SKM-1 treated with dmso at 0.1 percent for 144 hours (cell line): Measurements from ENCODE around the gene QARS1.

Experiments used
- DNase-seq: peaks from one replicate; lab custom pipeline; 2025; ENCODE audit not compliant: unreplicated experiment; lab: John Stamatoyannopoulos, UW

Gene QARS1

DNA sequence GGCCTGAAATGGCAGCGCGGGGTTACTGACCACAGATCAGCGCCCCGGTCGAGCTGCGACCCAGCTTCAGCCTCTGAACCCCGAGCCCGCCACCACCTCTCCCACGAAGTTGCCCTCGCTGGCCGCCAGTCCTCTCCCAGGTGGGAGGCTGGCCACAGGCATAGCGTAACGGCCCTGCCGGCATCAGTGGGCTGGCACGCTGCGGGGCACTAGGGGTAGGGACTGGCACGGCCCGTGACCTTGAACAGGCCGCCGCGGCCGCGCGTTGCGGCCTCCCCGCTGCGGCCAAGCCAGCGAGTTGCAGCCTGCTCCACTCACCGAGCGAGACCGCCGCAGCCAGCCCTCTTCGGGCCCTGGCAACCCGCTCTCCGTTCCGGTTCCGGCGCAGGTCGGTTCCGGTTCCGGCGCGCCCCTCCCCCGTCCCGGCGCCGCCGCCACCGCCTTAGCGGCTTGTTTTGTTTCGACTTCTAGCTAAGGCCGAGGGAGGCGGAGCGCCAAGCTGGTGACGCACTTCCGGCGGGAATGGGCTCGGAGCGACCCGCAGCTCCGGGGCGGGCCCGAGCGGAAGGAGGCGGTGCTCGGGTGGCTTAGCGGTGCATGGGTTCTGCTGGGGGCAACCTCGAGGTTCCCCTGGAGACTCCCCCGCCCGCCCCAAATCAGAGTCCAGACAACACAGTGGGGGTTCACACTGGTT, 16.0 kb upstream of the QARS1 start, which contains the start of gene USP19:
Gene USP19, minus strand, starts transcription at position 386 of the 694 bp plus-strand sequence. CDS start 1,678 bp downstream, outside the sequence.
- peak; percentile 87 for DNase-seq

- no peak for DNase-seq
These were observed 15.5 kb upstream of the QARS1 start for GRCh38 chr3:49120096-49120437.

DNA sequence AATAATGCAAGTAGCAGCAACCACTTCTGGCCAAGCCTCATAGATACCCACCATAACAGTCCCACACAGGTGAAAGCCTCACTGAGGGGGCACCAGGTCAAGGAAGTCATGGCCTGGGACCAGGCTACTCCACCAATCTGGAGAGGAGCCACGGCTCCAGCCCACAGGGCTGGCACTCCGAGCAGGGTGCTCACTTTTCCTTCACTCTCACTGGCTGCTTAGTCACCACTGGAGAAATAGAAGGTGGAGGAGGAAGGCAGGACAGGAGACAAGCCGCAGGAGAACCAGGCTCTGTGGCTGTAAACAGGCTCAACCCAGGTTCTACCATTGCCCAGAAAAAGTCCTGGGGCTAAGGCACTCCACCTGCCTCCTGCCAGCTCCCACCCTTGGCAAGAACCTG, 14.9 kb upstream of the QARS1 start:
- no peak for DNase-seq

GRCh38 chr3:49119036-49119435, 14.5 kb upstream of the QARS1 start:
- no peak for DNase-seq

- no peak for DNase-seq
These were observed 7.7 kb upstream of the QARS1 start for GRCh38 chr3:49112262-49112661.

- DNase-seq, result no peak
These were observed 6.8 kb upstream of the QARS1 start for GRCh38 chr3:49111347-49111746.

- DNase-seq, result no peak
These were observed 6.2 kb upstream of the QARS1 start for GRCh38 chr3:49110780-49111179.

DNA sequence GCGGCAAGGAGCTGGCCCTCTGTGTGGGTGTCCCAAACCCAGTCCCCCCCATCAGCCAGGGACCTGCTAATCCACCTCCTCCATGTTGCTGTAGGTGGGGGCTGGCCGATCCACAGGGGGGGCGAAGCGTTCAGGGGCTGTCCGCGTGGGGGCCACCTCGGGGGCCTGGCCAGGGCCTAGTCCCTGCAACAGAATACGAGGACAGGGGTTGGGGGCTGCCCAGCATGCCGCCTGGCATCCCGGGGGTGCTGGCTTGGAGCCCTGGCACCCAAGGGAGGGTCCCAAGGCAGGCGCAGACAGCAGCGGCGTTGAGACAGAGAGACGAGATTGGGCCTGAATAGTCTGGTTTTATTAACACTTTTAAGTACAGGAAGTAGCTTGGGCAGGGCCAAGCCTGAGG, 3.8 kb upstream of the QARS1 start:
- no peak for DNase-seq

- DNase-seq, result no peak
These were observed 518 bp downstream of the QARS1 start for GRCh38 chr3:49104052-49104426.

DNA sequence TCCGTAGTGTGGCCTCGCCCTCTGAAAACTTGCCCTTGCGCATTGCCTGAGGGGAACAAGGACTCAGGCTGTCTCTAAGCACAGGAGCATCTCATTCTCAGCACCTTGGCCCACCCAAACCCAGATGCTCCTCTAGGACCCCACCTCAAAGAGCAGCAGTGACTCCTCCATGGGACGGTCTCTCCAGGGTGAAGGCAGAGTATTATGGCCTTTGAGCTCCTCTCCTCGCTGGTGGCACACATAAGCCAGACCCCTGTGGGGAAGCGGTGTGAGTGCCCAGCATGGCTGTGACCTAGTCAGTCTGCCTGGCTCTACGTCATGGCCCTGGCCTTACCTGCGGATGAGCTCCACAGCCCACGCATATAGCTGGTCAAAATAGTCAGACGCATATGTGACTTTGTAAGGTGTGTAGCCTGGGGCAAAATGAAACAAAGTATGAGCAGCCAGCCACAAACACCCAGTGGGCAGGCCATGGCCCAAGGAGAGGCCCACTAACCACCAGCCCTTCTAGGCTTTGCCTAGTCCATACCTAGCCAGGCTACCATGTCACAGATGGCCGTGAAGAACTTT, 4.4 kb downstream of the QARS1 start:
- DNase-seq, result no peak

GRCh38 chr3:49098910-49099630, 5.5 kb downstream of the QARS1 start:
- DNase-seq, result no peak

DNA sequence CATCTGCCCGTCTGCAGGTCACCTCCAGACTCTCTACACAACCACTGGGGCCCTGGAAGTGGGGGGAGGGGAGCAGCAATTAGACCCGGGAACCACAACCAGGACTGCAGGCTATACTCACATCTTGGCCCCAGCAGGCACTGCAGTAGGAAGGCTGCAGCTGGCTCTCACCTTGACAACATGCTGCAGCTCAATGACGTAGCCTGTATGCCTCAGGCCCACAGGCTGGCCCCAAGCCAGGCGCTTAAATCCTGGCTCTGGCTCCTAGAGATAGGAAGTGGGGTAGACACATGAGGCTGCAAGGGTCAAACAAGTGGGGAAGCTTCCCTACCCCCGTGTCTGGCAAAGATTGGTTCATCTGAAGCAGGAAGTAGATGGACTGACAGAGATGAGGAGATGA, 6.1 kb downstream of the QARS1 start:
- DNase-seq, result no peak

DNA sequence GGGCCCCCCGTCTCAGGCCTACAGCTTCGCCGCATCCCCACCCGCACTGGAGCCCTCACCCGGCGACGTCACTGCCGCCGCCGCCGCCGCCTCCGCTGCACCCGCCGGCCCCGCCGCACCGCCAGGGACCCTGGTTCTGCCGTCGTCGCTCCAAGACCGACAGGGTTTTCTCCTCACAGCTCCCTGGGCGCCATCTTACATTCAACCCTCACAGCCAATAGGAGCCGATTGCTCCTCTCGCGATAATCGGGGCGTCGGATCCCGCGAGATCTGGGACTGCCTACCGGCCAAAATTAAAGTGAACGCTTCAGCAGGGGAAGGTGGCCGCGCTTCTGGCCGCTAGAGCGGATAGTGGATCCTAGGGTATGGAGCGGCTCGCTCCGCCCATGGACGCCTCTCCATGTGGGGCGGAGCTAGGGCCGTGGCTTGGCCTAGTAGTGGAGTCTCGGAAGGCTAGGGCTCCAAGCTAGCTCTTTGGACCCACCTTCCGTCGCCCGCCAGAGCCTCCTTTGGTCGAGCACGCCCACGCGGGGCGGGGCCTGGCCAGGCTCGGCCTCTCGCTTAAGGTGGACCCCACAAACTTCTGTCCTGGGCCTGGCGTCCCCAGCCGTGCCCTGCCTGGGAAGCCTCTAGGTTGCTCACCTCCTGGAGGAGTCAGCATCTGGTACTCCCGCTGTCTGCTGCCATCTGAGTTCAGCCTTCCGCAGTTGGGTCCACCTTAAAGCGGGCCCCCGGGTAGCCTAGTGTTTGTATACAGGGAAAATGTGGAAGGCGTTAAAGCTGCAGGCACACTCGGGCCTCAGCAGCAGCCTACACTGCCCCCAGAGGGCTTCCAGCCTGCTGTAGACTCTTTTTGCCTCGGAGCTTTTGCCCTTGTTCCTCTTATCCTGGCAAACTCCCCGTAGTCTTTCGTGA, 10.4 kb downstream of the QARS1 start, which contains the start of gene QRICH1:
Gene QRICH1, minus strand, starts transcription at position 219 of the 915 bp plus-strand sequence. CDS start 17,054 bp downstream, outside the sequence.
- peak; percentile 98 for DNase-seq

GRCh38 chr3:49092938-49093852, 11.4 kb downstream of the QARS1 start:
- DNase-seq, result peak; percentile 65

- DNase-seq, result no peak
These were observed 23.1 kb downstream of the QARS1 start for GRCh38 chr3:49081429-49081828.

DNA sequence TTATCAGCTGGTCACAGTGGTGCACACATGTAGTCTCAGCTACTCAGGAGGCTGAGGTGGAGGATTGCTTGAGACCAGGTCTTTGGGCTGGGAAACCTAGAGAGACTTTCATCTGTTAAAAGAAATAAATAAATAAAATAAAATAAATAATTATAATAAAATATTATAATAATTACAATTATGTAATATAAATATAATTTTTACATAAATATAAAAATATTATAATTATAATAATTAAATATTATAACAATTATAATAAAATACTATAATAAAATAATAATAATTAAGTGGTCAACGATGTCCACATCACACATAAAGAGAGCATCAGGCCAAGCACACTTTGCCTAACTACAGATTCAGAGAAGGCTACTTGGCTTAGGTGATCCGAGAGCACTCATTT, 25.3 kb downstream of the QARS1 start:
- no peak for DNase-seq

- DNase-seq, result no peak
These were observed 27.9 kb downstream of the QARS1 start for GRCh38 chr3:49076646-49077045.

DNA sequence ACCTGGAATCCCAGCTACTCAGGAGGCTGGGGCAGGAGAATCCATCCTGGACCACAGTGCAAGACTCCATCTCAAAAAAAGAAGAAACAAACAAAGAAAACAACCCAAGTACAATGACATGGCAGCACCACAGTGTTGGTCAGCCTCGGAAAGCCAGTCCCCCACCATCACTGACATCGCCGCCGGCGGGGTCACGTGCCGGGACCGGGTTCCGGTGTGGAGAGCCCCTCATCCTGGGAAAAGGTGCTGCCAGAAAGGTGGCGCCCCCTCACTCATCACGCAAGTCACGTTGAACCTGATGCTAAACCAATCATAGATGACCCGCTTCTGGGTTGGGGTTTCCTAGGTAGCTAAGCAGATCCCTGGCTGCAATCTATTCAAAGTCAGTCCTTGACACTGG, 28.4 kb downstream of the QARS1 start:
- DNase-seq, result no peak

GRCh38 chr3:49058011-49058410, 46.5 kb downstream of the QARS1 start:
- DNase-seq, result no peak

DNA sequence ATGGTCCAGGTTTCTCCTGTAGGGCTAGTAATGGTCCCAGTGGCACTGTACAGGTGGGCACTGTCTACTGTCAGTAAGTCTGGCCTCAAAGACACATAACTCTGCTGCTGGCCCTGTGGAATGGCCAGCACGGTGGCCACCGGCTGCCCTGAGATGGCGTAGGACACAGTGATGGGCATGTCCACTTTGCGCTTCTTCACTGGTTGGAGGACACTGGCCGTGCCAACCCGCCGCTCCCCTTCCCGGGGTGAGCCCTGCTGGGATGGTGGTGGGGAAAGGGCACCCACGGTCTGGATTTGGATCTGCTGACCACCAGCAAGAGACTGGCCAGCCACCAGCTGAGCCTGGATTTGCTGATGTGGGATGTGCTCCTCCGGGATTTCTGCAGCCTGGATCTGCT, 47.3 kb downstream of the QARS1 start:
- no peak for DNase-seq
